ENCODE data around the gene COQ10A.

COQ10A gene

GRCh38 chr12:56315249-56315621 is 48.5 kb downstream of the COQ10A start:
- H3K36me3 ChIP-seq (ENCODE audit: control insufficient read depth in 2 of 2, insufficient read depth in 2 of 2, low read length in 2 of 2) = peaks cover 21% of the 10 kb centered on the region in 2 donors
- peaks cover 17% of the 10 kb centered on the region for H3K4me1 ChIP-seq (ENCODE audit: control insufficient read depth, insufficient read depth, low read length)
- peak overlapping the region; percentile 96 to 99 for H3K9ac ChIP-seq (ENCODE audit: low read length in 2 of 2)
- no peaks in the 10 kb centered on the region for H3K27me3 ChIP-seq (ENCODE audit: control insufficient read depth in 1 of 2, insufficient read depth in 2 of 2, low read length in 2 of 2)
- peak overlapping the region; percentile 93 to 99 for H3K4me3 ChIP-seq (ENCODE audit: low read length in 2 of 2)
- peak overlapping the region; percentile 98 for H3K27ac ChIP-seq (ENCODE audit: low read length)
- no peaks in the 10 kb centered on the region for H3K9me3 ChIP-seq (ENCODE audit: control insufficient read depth in 2 of 2, low read length in 2 of 2)

- Histone ChIP-seq H3K9ac (ENCODE audit: low read length in 2 of 2) (peak within 1 kb of the TSS; percentile 96 to 99), H3K27me3 (ENCODE audit: control insufficient read depth in 1 of 2, insufficient read depth in 2 of 2, low read length in 2 of 2) (no peaks in the 10 kb centered on the region), H3K4me1 (ENCODE audit: control insufficient read depth, insufficient read depth, low read length) (peaks cover 17% of the 10 kb centered on the region), H3K9me3 (ENCODE audit: control insufficient read depth in 2 of 2, low read length in 2 of 2) (no peaks in the 10 kb centered on the region), H3K27ac (ENCODE audit: low read length) (peak within 1 kb of the TSS; percentile 98), H3K36me3 (ENCODE audit: control insufficient read depth in 2 of 2, insufficient read depth in 2 of 2, low read length in 2 of 2) (peaks cover 16% of the 10 kb centered on the region in 2 donors), H3K4me3 (ENCODE audit: low read length in 2 of 2) (peak within 1 kb of the TSS; percentile 93 to 99)
Measured at GRCh38 chr12:56315622-56316473, 49.1 kb downstream of the COQ10A start, which contains the start of gene CNPY2. TSS of gene CNPY2 (minus strand) at chr12:56315988. CDS start at chr12:56315217, 771 bp downstream.

GRCh38 chr12:56317675-56318074 is 50.9 kb downstream of the COQ10A start:
- no peaks in the 10 kb centered on the region for H3K9me3 ChIP-seq (ENCODE audit: control insufficient read depth in 2 of 2, low read length in 2 of 2)
- no peak overlapping the region for H3K9ac ChIP-seq (ENCODE audit: low read length in 2 of 2)
- no peak overlapping the region for H3K4me3 ChIP-seq (ENCODE audit: low read length in 2 of 2)
- peaks cover 17% of the 10 kb centered on the region for H3K4me1 ChIP-seq (ENCODE audit: control insufficient read depth, insufficient read depth, low read length)
- peaks cover 20 to 21% of the 10 kb centered on the region in 2 donors for H3K36me3 ChIP-seq (ENCODE audit: control insufficient read depth in 2 of 2, insufficient read depth in 2 of 2, low read length in 2 of 2)
- no peak overlapping the region for H3K27ac ChIP-seq (ENCODE audit: low read length)
- no peaks in the 10 kb centered on the region for H3K27me3 ChIP-seq (ENCODE audit: control insufficient read depth in 1 of 2, insufficient read depth in 2 of 2, low read length in 2 of 2)
